Immature natural killer cell (primary cell): ENCODE data around the gene VPS9D1. TPM values are rescaled to one million over a fixed set of nuclear protein-coding genes. Genes with fewer than 3 reads are reported as not detected.

Experiments used
- DNase-seq, 3 donors: peaks; one replicate each; pipeline ENCODE4 v3.0.0; 2022; ENCODE audit warnings: mixed read lengths in 1 of 3
- H3K27ac Mint-ChIP-seq, 6 donors: one replicate each; pipeline ENCODE4 v1.8.0; 2020; ENCODE audit warnings: mixed read lengths in 6 of 6, mild to moderate bottlenecking in 5 of 6, inconsistent platforms in 4 of 6, moderate library complexity in 3 of 6
- H3K27me3 Mint-ChIP-seq, 3 donors: one replicate each; pipeline ENCODE4 v1.8.0; 2020 to 2021; ENCODE audit warnings: low read depth in 3 of 3, mild to moderate bottlenecking in 3 of 3, mixed read lengths in 3 of 3, moderate library complexity in 3 of 3, inconsistent platforms in 1 of 3
- H3K36me3 Mint-ChIP-seq, 3 donors: one replicate each; pipeline ENCODE4 v1.8.0; 2020; ENCODE audit warnings: mixed read lengths in 3 of 3, inconsistent platforms in 2 of 3, mild to moderate bottlenecking in 2 of 3
- H3K4me1 Mint-ChIP-seq, 2 donors: one replicate each; pipeline ENCODE4 v1.8.0; 2020; ENCODE audit warnings: inconsistent platforms in 2 of 2, mild to moderate bottlenecking in 2 of 2, mixed read lengths in 2 of 2, moderate library complexity in 1 of 2
- H3K4me3 Mint-ChIP-seq, 5 donors: one replicate each; pipeline ENCODE4 v1.8.0; 2020; ENCODE audit warnings: mild to moderate bottlenecking in 5 of 5, mixed read lengths in 5 of 5, inconsistent platforms in 3 of 5, moderate library complexity in 3 of 5
- H3K9me3 Mint-ChIP-seq, 6 donors: one replicate each; pipeline ENCODE4 v1.8.0; 2020; ENCODE audit warnings: mild to moderate bottlenecking in 6 of 6, mixed read lengths in 6 of 6, inconsistent platforms in 4 of 6, moderate library complexity in 3 of 6
- polyA plus RNA-seq, 3 donors: library from polyadenylated mRNA; unstranded; fragments of 300-500 nt; fragmentation: Illumina TruSeq; gene quantifications; one replicate each; pipeline ENCODE4 v1.2.3, GENCODE V29; 2021

Gene VPS9D1
- polyA plus RNA-seq, 3 donors from 2014 or later: 0.65 to 1.3 (median 0.96) TPM

- H3K27me3 Mint-ChIP-seq: peaks cover 2 to 5% (median 2%) of the 10 kb centered on the region in 3 donors
- H3K4me3 Mint-ChIP-seq: peak overlapping the region in 1 of 5 donors; percentile 41
- peak; percentile 68 to 79 (median 69) for DNase-seq
- H3K36me3 Mint-ChIP-seq: no peaks in the 10 kb centered on the region
- peaks cover 0 to 4% of the 10 kb centered on the region in 2 donors for H3K4me1 Mint-ChIP-seq
- no peaks in the 10 kb centered on the region for H3K9me3 Mint-ChIP-seq
- H3K27ac Mint-ChIP-seq: no peak overlapping the region
These were observed 9.0 kb downstream of the VPS9D1 start for GRCh38 chr16:89711601-89712273.

GRCh38 chr16:89710709-89711564, 9.8 kb downstream of the VPS9D1 start:
- Mint-ChIP-seq H3K27ac (no peak overlapping the region), H3K4me1 (peaks cover 3 to 6% of the 10 kb centered on the region in 2 donors), H3K9me3 (no peaks in the 10 kb centered on the region), H3K4me3 (no peak overlapping the region), H3K27me3 (peaks cover 2 to 7% (median 2%) of the 10 kb centered on the region in 3 donors), H3K36me3 (no peaks in the 10 kb centered on the region)
- DNase-seq: no peak

GRCh38 chr16:89709716-89710432, 10.8 kb downstream of the VPS9D1 start:
- DNase-seq: no peak
- peaks cover 2 to 10% (median 3%) of the 10 kb centered on the region in 3 donors for H3K27me3 Mint-ChIP-seq
- H3K4me3 Mint-ChIP-seq: peak overlapping the region in 2 of 5 donors; percentile 25 to 27
- H3K27ac Mint-ChIP-seq: peak overlapping the region in 1 of 6 donors; percentile 22
- H3K4me1 Mint-ChIP-seq: peaks cover 6 to 8% of the 10 kb centered on the region in 2 donors
- no peaks in the 10 kb centered on the region for H3K9me3 Mint-ChIP-seq
- H3K36me3 Mint-ChIP-seq: no peaks in the 10 kb centered on the region

- Mint-ChIP-seq H3K4me3 (no peak overlapping the region), H3K27ac (no peak overlapping the region), H3K27me3 (peaks cover 2 to 9% (median 3%) of the 10 kb centered on the region in 3 donors), H3K9me3 (no peaks in the 10 kb centered on the region), H3K36me3 (no peaks in the 10 kb centered on the region), H3K4me1 (peaks cover 6 to 8% of the 10 kb centered on the region in 2 donors)
- DNase-seq: no peak
These were observed 11.5 kb downstream of the VPS9D1 start for GRCh38 chr16:89709166-89709565.

GRCh38 chr16:89708481-89708931, 12.2 kb downstream of the VPS9D1 start:
- Mint-ChIP-seq H3K9me3 (no peaks in the 10 kb centered on the region), H3K4me1 (peaks cover 6 to 8% of the 10 kb centered on the region in 2 donors), H3K4me3 (no peak overlapping the region), H3K36me3 (no peaks in the 10 kb centered on the region), H3K27me3 (peaks cover 2 to 9% (median 3%) of the 10 kb centered on the region in 3 donors), H3K27ac (no peak overlapping the region)
- DNase-seq: no peak

- Mint-ChIP-seq H3K4me1 (peaks cover 7 to 11% of the 10 kb centered on the region in 2 donors), H3K36me3 (no peaks in the 10 kb centered on the region), H3K4me3 (no peak overlapping the region), H3K27ac (no peak overlapping the region), H3K27me3 (peaks cover 2 to 9% (median 3%) of the 10 kb centered on the region in 3 donors), H3K9me3 (no peaks in the 10 kb centered on the region)
- DNase-seq: no peak
These were observed 13.0 kb downstream of the VPS9D1 start for GRCh38 chr16:89707695-89708094.

- Mint-ChIP-seq H3K36me3 (no peaks in the 10 kb centered on the region), H3K4me1 (peaks cover 14 to 17% of the 10 kb centered on the region in 2 donors), H3K27ac (no peak overlapping the region), H3K9me3 (no peaks in the 10 kb centered on the region), H3K4me3 (no peak overlapping the region), H3K27me3 (peaks cover 2 to 9% (median 3%) of the 10 kb centered on the region in 3 donors)
- no peak for DNase-seq
These were observed 14.0 kb downstream of the VPS9D1 start for GRCh38 chr16:89706518-89707260.

GRCh38 chr16:89705006-89705405, 15.7 kb downstream of the VPS9D1 start:
- H3K27ac Mint-ChIP-seq: no peak overlapping the region
- H3K36me3 Mint-ChIP-seq: no peaks in the 10 kb centered on the region
- DNase-seq: no peak
- H3K9me3 Mint-ChIP-seq: no peaks in the 10 kb centered on the region
- H3K27me3 Mint-ChIP-seq: peaks cover 2 to 19% (median 6%) of the 10 kb centered on the region in 3 donors
- no peak overlapping the region for H3K4me3 Mint-ChIP-seq
- peaks cover 14 to 21% of the 10 kb centered on the region in 2 donors for H3K4me1 Mint-ChIP-seq

- no peak overlapping the region for H3K27ac Mint-ChIP-seq
- peaks cover 3 to 19% (median 6%) of the 10 kb centered on the region in 3 donors for H3K27me3 Mint-ChIP-seq
- DNase-seq: no peak
- no peaks in the 10 kb centered on the region for H3K36me3 Mint-ChIP-seq
- no peaks in the 10 kb centered on the region for H3K9me3 Mint-ChIP-seq
- H3K4me1 Mint-ChIP-seq: peaks cover 15 to 25% of the 10 kb centered on the region in 2 donors
- no peak overlapping the region for H3K4me3 Mint-ChIP-seq
These were observed 16.4 kb downstream of the VPS9D1 start for GRCh38 chr16:89704281-89704680.

GRCh38 chr16:89701425-89702406, 19.0 kb downstream of the VPS9D1 start, which contains the start of gene SPATA2L:
Gene SPATA2L (minus strand): TSS chr16:89701705. CDS start chr16:89701232, 473 bp downstream.
- Mint-ChIP-seq H3K27ac (peak within 1 kb of the TSS; percentile 82 to 92 (median 87)), H3K4me3 (peak within 1 kb of the TSS; percentile 67 to 84 (median 79)), H3K36me3 (no peaks in the 10 kb centered on the region), H3K27me3 (peaks cover 3 to 17% (median 7%) of the 10 kb centered on the region in 3 donors), H3K4me1 (peaks cover 24 to 34% of the 10 kb centered on the region in 2 donors), H3K9me3 (no peaks in the 10 kb centered on the region)
- peak; percentile 97 to 98 (median 98) for DNase-seq

GRCh38 chr16:89700649-89701424, 19.9 kb downstream of the VPS9D1 start:
- DNase-seq: peak; percentile 54 to 64 (median 63)
- peak overlapping the region; percentile 64 to 84 (median 79) for H3K4me3 Mint-ChIP-seq
- H3K4me1 Mint-ChIP-seq: peaks cover 28 to 39% of the 10 kb centered on the region in 2 donors
- peaks cover 3 to 19% (median 12%) of the 10 kb centered on the region in 3 donors for H3K27me3 Mint-ChIP-seq
- H3K27ac Mint-ChIP-seq: peak overlapping the region; percentile 82 to 92 (median 87)
- H3K36me3 Mint-ChIP-seq: no peaks in the 10 kb centered on the region
- H3K9me3 Mint-ChIP-seq: no peaks in the 10 kb centered on the region
